ENCODE measurements around the gene USP25. TPM values are rescaled to one million over a fixed set of nuclear protein-coding genes. Genes with fewer than 3 reads are reported as not detected.
A peak's percentile ranks its signal among the peaks of the same experiment; 100 is the strongest.

The USP25 gene
- total RNA-seq, 1 experiment from 2014 or later = 42.0 TPM

GRCh38 chr21:15768045-15768601, 38.3 kb downstream of the USP25 start (continued):
- TF ChIP-seq, protein P1, sequence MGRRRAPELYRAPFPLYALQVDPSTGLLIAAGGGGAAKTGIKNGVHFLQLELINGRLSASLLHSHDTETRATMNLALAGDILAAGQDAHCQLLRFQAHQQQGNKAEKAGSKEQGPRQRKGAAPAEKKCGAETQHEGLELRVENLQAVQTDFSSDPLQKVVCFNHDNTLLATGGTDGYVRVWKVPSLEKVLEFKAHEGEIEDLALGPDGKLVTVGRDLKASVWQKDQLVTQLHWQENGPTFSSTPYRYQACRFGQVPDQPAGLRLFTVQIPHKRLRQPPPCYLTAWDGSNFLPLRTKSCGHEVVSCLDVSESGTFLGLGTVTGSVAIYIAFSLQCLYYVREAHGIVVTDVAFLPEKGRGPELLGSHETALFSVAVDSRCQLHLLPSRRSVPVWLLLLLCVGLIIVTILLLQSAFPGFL (CRISPR knock-in tag; IDR thresholded peaks at IDR 0.05; ENCODE audit: borderline replicate concordance) = no peak
- TF ChIP-seq ATF1 (CRISPR knock-in tag; IDR thresholded peaks at IDR 0.05) (no peak), ZNF263 (CRISPR knock-in tag; IDR thresholded peaks at IDR 0.05; ENCODE audit: low read depth) (no peak), ZNF138 (CRISPR knock-in tag; conservative IDR thresholded peaks at IDR 0.05) (no peak), ZNF532 (CRISPR knock-in tag; IDR thresholded peaks at IDR 0.05; ENCODE audit: borderline replicate concordance) (no peak), NR3C1 (CRISPR knock-in tag; conservative IDR thresholded peaks at IDR 0.05; ENCODE audit: low read depth) (no peak), HMGXB4 (CRISPR knock-in tag; IDR thresholded peaks at IDR 0.05) (no peak), STAT6 (CRISPR knock-in tag; conservative IDR thresholded peaks at IDR 0.05; ENCODE audit: low read depth) (no peak), NFYB (CRISPR knock-in tag; conservative IDR thresholded peaks at IDR 0.05; ENCODE audit: low read depth) (no peak)

DNA sequence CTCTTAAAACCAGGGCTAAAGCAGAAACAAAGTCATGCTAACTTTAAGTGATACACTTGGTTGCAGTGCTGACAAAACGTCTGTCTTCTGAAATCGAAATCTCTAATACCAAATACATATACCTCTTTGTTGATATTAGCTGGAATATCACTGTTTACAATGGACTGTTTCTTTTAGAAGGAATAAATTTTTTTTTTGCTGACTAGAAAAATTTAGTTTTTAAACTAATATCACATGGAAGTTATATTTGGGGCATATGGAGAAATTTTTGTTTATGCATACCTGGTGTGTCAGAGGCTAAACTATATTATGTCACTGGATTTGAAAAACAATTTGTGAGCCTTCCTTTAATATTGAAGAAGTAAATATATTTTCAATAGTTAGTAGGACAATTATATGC, 39.1 kb downstream of the USP25 start:
- H3K4me3 Mint-ChIP-seq = no peak overlapping the region
- H3K9me3 Mint-ChIP-seq = no peaks in the 10 kb centered on the region
- POLR2A ChIA-PET = no interaction called here
- CTCF ChIA-PET = no interaction called here
- DNase-seq (ENCODE audit: low spot score) (no peak), ATAC-seq (no peak)
- no peaks in the 10 kb centered on the region; the same call in 1 of the 2 replicates for H3K36me3 Mint-ChIP-seq
- H3K27ac Mint-ChIP-seq = peak overlapping the region; percentile 15
- TF ChIP-seq NFATC4 (CRISPR knock-in tag; IDR thresholded peaks at IDR 0.05) = no peak
- TF ChIP-seq STAT6 (CRISPR knock-in tag; conservative IDR thresholded peaks at IDR 0.05; ENCODE audit: low read depth) = no peak
- no peak for TF ChIP-seq JUN (CRISPR knock-in tag; IDR thresholded peaks at IDR 0.05)
- no peaks in the 10 kb centered on the region for H3K27me3 Mint-ChIP-seq (ENCODE audit: low read depth)
- peaks cover 51% of the 10 kb centered on the region for H3K4me1 Mint-ChIP-seq
